Kidney epithelial cell (primary cell): ENCODE results near the gene YJU2. TPM values are rescaled to one million over a fixed set of nuclear protein-coding genes. Genes with fewer than 3 reads are reported as not detected.

Source experiments
- DNase-seq: peaks from one replicate; pipeline ENCODE4 v3.0.0-alpha.2; 2010; ENCODE audit warnings: low read depth
- H3K27me3 ChIP-seq: 2 replicates; pipeline ENCODE4 v1.6.0; 2011; ENCODE audit warnings: low read length; ENCODE audit not compliant: control insufficient read depth, insufficient read depth
- H3K36me3 ChIP-seq: 2 replicates; pipeline ENCODE4 v1.5.1; 2011; ENCODE audit warnings: low read length; ENCODE audit not compliant: control insufficient read depth, insufficient read depth
- H3K4me3 ChIP-seq: 2 replicates; pipeline ENCODE4 v1.5.1; 2011; ENCODE audit warnings: low read depth, mild to moderate bottlenecking, control low read depth, low read length
- total RNA-seq: library from RNA; depleted of rRNA; stranded (reverse); fragments of >200 nt; gene quantifications from 2 replicates; pipeline ENCODE4 v1.2.3, GENCODE V29; 2015
- TF ChIP-seq, protein P1 (sequence below): IDR thresholded peaks from 2 replicates; pipeline ENCODE4 v1.5.1; 2011; ENCODE audit warnings: mild to moderate bottlenecking, moderate library complexity, low read length, control low read depth, inconsistent platforms; ENCODE audit not compliant: insufficient read depth, poor library complexity, severe bottlenecking

The YJU2 gene
- total RNA-seq, 1 donor from 2014 or later, result 33.0 TPM

DNA sequence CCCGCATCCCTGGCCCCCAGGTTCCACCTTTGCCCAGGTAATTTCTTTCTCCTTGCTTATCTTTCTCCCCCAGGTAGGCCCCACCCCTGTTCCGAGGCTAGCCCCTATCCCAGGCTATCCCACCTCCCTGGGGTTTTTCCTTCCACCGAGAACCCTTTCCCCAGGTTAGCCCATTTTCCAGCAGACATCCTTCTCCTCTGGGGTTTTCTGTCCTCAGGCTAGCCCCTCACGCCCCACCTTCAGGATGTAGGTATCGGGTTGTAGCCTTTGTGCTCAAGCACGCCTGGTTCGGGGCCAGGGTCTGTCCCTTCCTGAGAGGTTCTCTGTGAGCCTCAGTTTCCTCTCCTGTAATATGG lies 58.4 kb downstream of the YJU2 start:
- no peak for DNase-seq
- no peaks in the 10 kb centered on the region for H3K36me3 ChIP-seq
- TF ChIP-seq, protein P1, sequence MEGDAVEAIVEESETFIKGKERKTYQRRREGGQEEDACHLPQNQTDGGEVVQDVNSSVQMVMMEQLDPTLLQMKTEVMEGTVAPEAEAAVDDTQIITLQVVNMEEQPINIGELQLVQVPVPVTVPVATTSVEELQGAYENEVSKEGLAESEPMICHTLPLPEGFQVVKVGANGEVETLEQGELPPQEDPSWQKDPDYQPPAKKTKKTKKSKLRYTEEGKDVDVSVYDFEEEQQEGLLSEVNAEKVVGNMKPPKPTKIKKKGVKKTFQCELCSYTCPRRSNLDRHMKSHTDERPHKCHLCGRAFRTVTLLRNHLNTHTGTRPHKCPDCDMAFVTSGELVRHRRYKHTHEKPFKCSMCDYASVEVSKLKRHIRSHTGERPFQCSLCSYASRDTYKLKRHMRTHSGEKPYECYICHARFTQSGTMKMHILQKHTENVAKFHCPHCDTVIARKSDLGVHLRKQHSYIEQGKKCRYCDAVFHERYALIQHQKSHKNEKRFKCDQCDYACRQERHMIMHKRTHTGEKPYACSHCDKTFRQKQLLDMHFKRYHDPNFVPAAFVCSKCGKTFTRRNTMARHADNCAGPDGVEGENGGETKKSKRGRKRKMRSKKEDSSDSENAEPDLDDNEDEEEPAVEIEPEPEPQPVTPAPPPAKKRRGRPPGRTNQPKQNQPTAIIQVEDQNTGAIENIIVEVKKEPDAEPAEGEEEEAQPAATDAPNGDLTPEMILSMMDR, result no peak
- H3K27me3 ChIP-seq, result no peaks in the 10 kb centered on the region
- no peak overlapping the region for H3K4me3 ChIP-seq

DNA sequence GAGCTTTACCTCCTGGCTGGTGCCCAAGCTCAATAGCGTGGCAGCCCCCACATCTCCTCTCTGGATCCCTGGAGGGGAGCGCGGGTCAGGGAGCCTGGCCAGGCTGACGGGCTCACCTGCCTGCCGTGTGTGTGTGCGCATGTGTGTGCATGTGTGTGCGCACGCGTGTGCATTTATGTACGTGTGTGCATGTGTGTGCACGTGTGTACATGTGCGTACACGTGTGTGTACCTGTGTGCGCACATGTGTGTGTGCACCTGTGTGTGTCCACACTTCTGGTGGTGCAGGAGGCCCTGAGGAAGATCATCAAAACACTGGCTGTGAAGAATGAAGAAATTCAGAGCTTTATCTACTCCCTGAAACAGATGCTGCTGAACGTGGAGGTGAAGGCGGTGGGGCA lies 58.8 kb downstream of the YJU2 start:
- no peak for DNase-seq
- Histone ChIP-seq H3K36me3 (no peaks in the 10 kb centered on the region), H3K4me3 (no peak overlapping the region), H3K27me3 (no peaks in the 10 kb centered on the region)
- TF ChIP-seq, protein P1, result no peak

DNA sequence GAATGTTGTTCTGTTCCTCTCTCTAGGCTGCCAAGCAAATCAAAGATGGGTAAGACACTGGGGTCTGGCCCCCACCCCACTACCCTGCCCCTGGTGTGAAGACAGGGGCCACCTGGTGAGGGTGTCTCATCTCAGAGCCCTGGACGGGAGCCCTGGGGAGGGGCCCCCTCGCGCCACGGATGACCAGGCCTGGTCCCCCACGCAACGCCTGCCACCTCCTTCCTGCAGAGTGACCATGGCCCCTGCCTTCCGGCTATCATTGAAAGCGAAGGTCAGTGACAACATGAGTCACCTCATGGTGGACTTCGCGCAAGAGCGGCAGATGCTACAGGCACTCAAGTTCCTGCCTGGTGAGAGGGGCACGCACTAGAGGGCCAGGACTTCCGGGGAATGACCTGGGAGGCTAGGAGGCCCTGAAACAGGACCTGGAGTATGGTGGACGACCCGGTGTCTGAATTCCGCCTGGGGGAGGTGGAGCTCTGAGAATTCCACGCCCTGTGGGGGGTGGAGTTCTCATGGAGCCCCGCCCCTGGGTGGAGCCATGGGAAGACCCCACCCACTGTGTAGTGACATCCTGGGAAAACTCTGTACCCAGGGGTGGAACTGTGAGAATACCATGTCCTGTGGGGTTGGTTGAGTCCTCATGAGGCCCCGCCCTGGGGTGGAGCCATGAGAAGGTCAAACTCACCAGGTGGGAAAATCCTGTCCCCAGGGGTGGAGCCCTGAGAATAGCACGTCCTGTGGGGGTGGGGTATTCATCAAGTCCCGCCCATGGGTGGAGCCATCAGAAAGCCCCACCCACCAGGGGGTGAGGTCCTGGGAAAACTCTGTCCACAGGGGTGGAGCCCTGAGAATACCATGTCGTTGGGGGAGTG lies 63.6 kb downstream of the YJU2 start:
- TF ChIP-seq, protein P1, result no peak
- H3K36me3 ChIP-seq, result no peaks in the 10 kb centered on the region
- no peak for DNase-seq
- H3K27me3 ChIP-seq, result no peaks in the 10 kb centered on the region
- no peak overlapping the region for H3K4me3 ChIP-seq

DNA sequence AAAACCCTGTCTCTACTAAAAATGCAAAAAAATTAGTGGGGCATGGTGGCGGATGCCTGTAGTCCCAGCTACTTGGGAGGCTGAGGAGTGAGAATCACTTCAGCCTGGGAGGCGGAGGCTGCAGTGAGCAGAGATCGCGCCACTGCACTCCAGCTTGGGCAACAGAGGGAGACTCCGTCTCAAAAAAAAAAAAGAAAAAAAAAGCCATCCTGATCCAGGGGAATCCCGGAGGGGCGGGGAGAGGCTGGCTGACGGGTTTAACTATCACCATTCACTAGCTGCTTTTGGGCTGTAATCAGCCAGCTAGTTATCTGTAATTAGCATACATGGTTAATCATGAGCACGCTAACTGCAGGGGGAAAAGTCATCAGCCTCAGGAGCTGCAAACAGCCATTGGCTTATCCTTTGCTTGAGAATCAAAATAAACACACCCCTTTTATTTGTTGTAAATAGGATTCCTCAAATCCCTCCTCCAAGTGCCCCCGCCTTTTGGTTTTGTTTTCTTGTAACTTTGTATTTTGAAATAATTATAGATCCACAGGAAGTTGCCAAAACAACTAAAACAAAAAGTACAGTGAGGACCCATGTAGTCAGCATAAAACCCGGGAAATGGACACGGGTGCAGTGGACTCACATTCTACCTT lies 67.1 kb downstream of the YJU2 start:
- Histone ChIP-seq H3K4me3 (no peak overlapping the region), H3K36me3 (no peaks in the 10 kb centered on the region), H3K27me3 (no peaks in the 10 kb centered on the region)
- TF ChIP-seq, protein P1, result no peak
- DNase-seq, result no peak

DNA sequence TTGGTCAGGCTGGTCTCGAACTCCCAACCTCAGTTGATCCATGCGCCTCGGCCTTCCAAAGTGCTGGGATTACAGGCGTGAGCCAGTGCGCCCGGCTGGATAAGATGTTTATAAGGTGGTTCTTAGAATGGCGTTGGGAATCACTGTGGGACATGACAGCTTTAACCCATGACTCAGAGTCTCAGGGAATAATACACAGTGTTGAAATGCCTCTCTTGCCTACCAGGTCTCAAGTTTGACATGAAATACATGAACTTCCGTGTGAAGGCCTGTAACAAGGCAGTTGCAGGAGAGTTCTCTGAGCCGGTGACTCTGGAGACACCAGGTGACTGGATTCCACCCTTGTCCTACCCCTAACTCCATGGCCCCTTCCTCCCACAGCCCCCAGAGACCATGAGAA lies 70.1 kb downstream of the YJU2 start:
- H3K36me3 ChIP-seq, result no peaks in the 10 kb centered on the region
- no peak for DNase-seq
- TF ChIP-seq, protein P1, result no peak
- no peak overlapping the region for H3K4me3 ChIP-seq
- no peaks in the 10 kb centered on the region for H3K27me3 ChIP-seq
